DOHH2 (cell line): ENCODE results near the gene ASPDH.

Experiments used
- H3F3A ChIP-seq: fragments of 200-600 bp; sonication (generic), shearing (Covaris generic); 2 replicates; pipeline ENCODE4 v1.6.0; 2016; ENCODE audit warnings: antibody characterized with exemption, mild to moderate bottlenecking; ENCODE audit not compliant: control insufficient read depth, insufficient read depth
- H3K27ac ChIP-seq: fragments of 200-600 bp; sonication (generic); 2 replicates; pipeline ENCODE4 v1.5.1; 2014; ENCODE audit warnings: low read depth, mild to moderate bottlenecking, low read length, moderate library complexity
- H3K27me3 ChIP-seq: fragments of 200-600 bp; sonication (generic); 2 replicates; pipeline ENCODE4 v1.6.1; 2014; ENCODE audit warnings: mild to moderate bottlenecking, low read length, mixed read lengths; ENCODE audit not compliant: control insufficient read depth
- H3K36me3 ChIP-seq: fragments of 200-600 bp; sonication (generic); 2 replicates; pipeline ENCODE4 v1.6.1; 2014; ENCODE audit warnings: mild to moderate bottlenecking, low read length, moderate library complexity, mixed read lengths; ENCODE audit not compliant: control insufficient read depth
- H3K4me1 ChIP-seq: fragments of 200-600 bp; sonication (generic); 2 replicates; pipeline ENCODE4 v1.6.1; 2014; ENCODE audit warnings: mild to moderate bottlenecking, low read length, mixed read lengths; ENCODE audit not compliant: control insufficient read depth
- H3K4me2 ChIP-seq: fragments of 200-600 bp; sonication (generic); 2 replicates; pipeline ENCODE4 v1.6.0; 2014; ENCODE audit warnings: mild to moderate bottlenecking, low read length, moderate library complexity
- H3K4me3 ChIP-seq: fragments of 200-600 bp; sonication (generic); 2 replicates; pipeline ENCODE4 v1.5.1; 2014; ENCODE audit warnings: mild to moderate bottlenecking, low read length, mixed read lengths
- H3K79me2 ChIP-seq: fragments of 200-600 bp; sonication (generic); 2 replicates; pipeline ENCODE4 v1.6.1; 2014; ENCODE audit warnings: mild to moderate bottlenecking, low read length, mixed read lengths; ENCODE audit not compliant: control insufficient read depth
- H3K9me2 ChIP-seq: fragments of 200-600 bp; sonication (generic); replicated peaks from 2 replicates; pipeline ENCODE4 v1.6.1; 2014; ENCODE audit warnings: mild to moderate bottlenecking, low read length, mixed read lengths; ENCODE audit not compliant: control insufficient read depth
- H3K9me3 ChIP-seq: fragments of 200-600 bp; sonication (generic); 2 replicates; pipeline ENCODE4 v1.6.1; 2014; ENCODE audit warnings: antibody characterized with exemption, low read length, mixed read lengths; ENCODE audit not compliant: control insufficient read depth, insufficient read depth
- H4K20me1 ChIP-seq: fragments of 200-600 bp; sonication (generic); 2 replicates; pipeline ENCODE4 v1.6.0; 2014; ENCODE audit warnings: low read depth, mild to moderate bottlenecking, antibody characterized with exemption, low read length, moderate library complexity; ENCODE audit not compliant: control insufficient read depth, insufficient read depth
- EZH2phosphoT487 ChIP-seq: fragments of 200-600 bp; sonication (generic); IDR thresholded peaks from 2 replicates; pipeline ENCODE4 v1.6.1; 2017; ENCODE audit warnings: borderline replicate concordance, mild to moderate bottlenecking, antibody characterized with exemption, low read length, moderate library complexity, mixed read lengths
- TF ChIP-seq, protein P1 (sequence below): fragments of 200-600 bp; sonication (generic); IDR thresholded peaks from one replicate; pipeline ENCODE4 v1.5.1; 2014; ENCODE audit warnings: antibody characterized with exemption, mild to moderate bottlenecking, low read depth, low read length; ENCODE audit not compliant: poor library complexity, severe bottlenecking

ASPDH gene

DNA sequence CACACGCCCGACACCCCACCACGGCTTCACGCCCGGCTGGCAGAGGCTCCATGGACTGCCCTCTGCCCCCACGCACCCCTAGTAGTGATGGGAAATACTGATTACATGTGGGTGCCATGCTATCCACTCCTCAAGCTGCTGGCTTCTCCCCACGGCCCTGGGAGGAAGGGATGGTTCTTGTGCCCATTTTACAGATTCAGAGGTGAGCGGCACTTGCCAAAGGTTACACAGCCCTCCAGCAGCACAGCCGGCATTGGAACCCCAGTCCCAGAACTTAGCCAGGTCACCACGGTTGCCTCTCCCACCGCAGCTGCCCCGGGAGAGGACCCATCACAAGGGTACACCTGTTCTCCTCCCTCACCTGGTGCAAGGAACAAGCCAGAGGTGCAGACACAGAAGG is 41.3 kb upstream of the ASPDH start:
- no peak overlapping the region for H3K27ac ChIP-seq
- H4K20me1 ChIP-seq = no peaks in the 10 kb centered on the region
- no peak for TF ChIP-seq EZH2phosphoT487
- TF ChIP-seq, protein P1, sequence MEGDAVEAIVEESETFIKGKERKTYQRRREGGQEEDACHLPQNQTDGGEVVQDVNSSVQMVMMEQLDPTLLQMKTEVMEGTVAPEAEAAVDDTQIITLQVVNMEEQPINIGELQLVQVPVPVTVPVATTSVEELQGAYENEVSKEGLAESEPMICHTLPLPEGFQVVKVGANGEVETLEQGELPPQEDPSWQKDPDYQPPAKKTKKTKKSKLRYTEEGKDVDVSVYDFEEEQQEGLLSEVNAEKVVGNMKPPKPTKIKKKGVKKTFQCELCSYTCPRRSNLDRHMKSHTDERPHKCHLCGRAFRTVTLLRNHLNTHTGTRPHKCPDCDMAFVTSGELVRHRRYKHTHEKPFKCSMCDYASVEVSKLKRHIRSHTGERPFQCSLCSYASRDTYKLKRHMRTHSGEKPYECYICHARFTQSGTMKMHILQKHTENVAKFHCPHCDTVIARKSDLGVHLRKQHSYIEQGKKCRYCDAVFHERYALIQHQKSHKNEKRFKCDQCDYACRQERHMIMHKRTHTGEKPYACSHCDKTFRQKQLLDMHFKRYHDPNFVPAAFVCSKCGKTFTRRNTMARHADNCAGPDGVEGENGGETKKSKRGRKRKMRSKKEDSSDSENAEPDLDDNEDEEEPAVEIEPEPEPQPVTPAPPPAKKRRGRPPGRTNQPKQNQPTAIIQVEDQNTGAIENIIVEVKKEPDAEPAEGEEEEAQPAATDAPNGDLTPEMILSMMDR = no peak
- no peak overlapping the region for H3K4me2 ChIP-seq
- H3F3A ChIP-seq = no peaks in the 10 kb centered on the region
- H3K79me2 ChIP-seq = no peaks in the 10 kb centered on the region
- H3K9me3 ChIP-seq = no peaks in the 10 kb centered on the region
- H3K27me3 ChIP-seq = peaks cover 9% of the 10 kb centered on the region; the same call in 1 of the 2 replicates
- H3K4me3 ChIP-seq = no peak overlapping the region
- H3K4me1 ChIP-seq = peaks cover 9% of the 10 kb centered on the region
- no peaks in the 10 kb centered on the region for H3K36me3 ChIP-seq
- no peaks in the 10 kb centered on the region for H3K9me2 ChIP-seq

DNA sequence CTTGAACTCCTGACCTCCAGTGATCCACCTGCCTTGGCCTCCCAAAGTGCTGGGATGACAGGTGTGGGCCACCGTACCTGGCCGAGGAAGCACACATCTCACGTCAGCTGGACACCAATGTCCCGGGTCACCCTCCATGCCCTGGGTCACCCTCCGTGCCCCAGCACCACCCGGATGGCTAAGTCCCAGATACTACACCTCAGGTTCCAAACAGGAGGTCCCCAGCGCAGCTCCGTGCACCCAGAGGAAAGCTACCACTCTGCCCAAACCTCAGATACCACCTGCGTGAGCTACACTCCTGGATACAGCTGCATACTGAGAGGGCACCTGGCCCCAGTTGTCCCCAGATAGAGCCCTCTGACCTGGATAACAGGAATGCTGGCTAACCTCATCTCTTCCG is 40.5 kb upstream of the ASPDH start:
- Histone ChIP-seq H3K27me3 (peaks cover 9% of the 10 kb centered on the region; the same call in 1 of the 2 replicates), H3K36me3 (no peaks in the 10 kb centered on the region), H3K79me2 (no peaks in the 10 kb centered on the region), H3K9me2 (no peaks in the 10 kb centered on the region), H3K27ac (no peak overlapping the region), H3K9me3 (no peaks in the 10 kb centered on the region), H3K4me1 (peaks cover 9% of the 10 kb centered on the region), H3F3A (no peaks in the 10 kb centered on the region), H3K4me3 (no peak overlapping the region), H3K4me2 (no peak overlapping the region), H4K20me1 (no peaks in the 10 kb centered on the region)
- TF ChIP-seq, protein P1 = no peak
- no peak for TF ChIP-seq EZH2phosphoT487

DNA sequence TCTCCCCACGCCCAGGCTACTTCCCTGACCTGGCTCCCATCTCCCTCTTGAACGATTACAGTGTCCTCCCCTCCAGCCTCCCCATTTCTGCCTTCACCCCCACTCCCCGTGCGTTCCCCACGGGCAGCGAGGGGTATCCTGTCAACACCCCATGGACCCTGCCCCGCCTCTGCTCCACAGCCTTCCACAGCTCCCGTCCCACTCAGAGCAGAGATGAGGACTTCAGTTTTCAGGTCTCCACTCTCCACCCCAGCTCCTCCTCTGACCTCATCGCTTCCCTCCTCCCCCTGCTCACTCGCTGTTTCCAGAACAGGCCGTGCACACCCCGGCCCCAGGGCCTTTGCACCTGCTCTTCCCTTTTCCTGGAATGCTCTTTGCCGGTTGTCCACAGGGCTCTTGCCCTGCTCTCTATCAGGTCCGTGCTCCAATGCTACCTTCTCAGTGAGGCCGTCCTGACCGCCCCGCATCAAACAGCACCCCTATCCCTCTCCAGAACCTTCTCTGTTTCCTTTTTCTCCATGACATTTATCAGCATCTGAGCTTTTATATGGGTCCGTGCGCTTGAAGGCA is 39.5 kb upstream of the ASPDH start:
- H3K9me3 ChIP-seq = no peaks in the 10 kb centered on the region

More for the DNA sequence above, 39.5 kb upstream of the ASPDH start:
- no peaks in the 10 kb centered on the region for H4K20me1 ChIP-seq
- H3K4me1 ChIP-seq = peaks cover 9% of the 10 kb centered on the region
- no peak for TF ChIP-seq EZH2phosphoT487
- TF ChIP-seq, protein P1 = no peak
- no peak overlapping the region for H3K4me3 ChIP-seq
- H3K9me2 ChIP-seq = no peaks in the 10 kb centered on the region
- H3K4me2 ChIP-seq = no peak overlapping the region
- H3K79me2 ChIP-seq = no peaks in the 10 kb centered on the region
- no peak overlapping the region for H3K27ac ChIP-seq
- no peaks in the 10 kb centered on the region for H3F3A ChIP-seq
- H3K36me3 ChIP-seq = no peaks in the 10 kb centered on the region
- peaks cover 9% of the 10 kb centered on the region; the same call in 1 of the 2 replicates for H3K27me3 ChIP-seq
